ENCODE results near the gene MTRF1.

DNA sequence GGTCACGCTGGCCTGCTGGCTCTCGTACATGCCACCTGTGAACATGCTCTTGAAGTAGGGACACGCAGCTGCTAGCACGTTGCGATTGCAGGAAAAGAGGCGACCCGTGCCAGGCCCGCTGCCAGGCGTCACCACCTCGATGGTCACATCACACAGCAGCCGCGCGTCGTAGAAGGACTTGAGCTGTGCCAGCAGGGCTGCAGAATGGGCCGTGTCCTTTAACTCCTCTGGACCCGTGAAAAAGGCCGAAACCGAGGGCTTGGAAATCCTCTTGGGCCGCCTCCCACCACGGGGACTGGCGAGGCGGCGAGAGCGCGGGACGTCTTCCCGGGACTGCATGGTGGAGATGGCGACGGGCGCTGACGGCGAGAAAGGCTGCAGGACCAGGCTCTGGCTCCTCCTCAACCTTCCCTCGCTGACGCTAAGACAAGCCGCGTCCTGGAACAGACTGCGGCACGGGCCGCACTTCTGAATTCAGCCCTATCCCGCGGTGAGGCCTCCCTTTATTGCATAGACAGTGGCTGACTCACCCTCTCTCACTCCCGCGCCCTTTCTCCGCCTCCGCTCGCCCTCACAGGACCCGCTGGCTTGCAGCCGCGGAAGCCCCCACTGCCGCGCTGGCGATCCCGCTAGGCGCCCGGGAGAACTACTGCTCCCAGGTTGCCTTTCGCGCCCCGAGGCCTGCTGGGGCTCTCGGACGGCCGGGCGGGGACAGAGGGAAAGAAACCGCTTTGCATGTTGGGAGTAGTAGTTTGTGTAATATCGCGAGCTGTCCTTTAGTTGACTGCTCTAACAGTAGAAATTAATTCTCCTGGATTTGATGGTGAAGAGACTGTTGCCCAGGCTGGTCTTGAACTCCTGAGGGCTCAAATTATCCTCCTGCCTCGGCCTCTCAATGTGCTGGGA lies 69.2 kb downstream of the MTRF1 start, which contains the start of gene KBTBD7:
- TF ChIP-seq, protein P1, sequence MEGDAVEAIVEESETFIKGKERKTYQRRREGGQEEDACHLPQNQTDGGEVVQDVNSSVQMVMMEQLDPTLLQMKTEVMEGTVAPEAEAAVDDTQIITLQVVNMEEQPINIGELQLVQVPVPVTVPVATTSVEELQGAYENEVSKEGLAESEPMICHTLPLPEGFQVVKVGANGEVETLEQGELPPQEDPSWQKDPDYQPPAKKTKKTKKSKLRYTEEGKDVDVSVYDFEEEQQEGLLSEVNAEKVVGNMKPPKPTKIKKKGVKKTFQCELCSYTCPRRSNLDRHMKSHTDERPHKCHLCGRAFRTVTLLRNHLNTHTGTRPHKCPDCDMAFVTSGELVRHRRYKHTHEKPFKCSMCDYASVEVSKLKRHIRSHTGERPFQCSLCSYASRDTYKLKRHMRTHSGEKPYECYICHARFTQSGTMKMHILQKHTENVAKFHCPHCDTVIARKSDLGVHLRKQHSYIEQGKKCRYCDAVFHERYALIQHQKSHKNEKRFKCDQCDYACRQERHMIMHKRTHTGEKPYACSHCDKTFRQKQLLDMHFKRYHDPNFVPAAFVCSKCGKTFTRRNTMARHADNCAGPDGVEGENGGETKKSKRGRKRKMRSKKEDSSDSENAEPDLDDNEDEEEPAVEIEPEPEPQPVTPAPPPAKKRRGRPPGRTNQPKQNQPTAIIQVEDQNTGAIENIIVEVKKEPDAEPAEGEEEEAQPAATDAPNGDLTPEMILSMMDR (IDR thresholded peaks at IDR 0.05), result peak in 2 of 6 experiments; percentile 5 to 28
- TF ChIP-seq POLR2A (IDR thresholded peaks at IDR 0.05), result peak; percentile 24 to 62
